ENCODE measurements around the gene ADNP.

Gene ADNP

DNA sequence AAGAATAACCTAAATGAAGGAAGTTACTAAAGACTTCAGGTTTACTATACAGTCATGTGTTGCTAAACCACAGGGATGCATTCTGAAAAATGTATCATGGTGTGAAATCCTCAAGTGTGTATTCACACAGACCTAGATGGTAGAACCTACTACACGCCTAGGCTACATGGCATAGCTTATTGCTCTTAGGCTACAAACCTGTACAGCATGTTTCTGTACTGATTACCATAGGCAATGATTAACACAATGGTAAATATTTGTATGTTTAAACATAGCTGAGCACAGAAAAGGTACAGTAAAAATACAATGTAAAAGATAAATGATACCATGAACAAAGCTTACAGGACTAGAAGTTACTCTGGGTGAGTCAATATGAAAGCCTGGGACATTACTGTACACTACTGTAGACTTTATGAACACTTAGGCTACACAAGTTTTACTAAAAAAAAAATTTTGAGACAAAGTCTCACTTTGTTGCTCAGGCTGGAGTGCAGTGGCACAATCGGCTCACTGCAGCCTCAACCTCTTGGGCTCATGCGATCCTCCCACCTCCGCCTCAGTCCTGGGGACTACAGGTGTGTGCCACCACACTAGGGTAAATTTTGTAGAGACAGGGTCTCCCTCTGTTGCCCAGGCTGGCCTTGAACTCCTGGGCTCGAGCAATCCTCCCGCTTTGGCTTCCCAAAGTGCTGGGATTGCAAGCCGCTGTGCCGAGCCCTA lies 36.0 kb downstream of the ADNP start:
- DNase-seq, result no peak
- Histone ChIP-seq H3K27ac (ENCODE audit: low read depth, low read length) (no peak overlapping the region), H3K9ac (ENCODE audit: low read length) (no peak overlapping the region), H3K56ac (ENCODE audit: low read length) (no peak overlapping the region), H2AK5ac (ENCODE audit: low read length) (no peak overlapping the region), H3K79me2 (ENCODE audit: control insufficient read depth, insufficient read depth, low read length) (peaks cover 19% of the 10 kb centered on the region), H2BK120ac (ENCODE audit: low read depth, low read length) (no peak overlapping the region), H4K5ac (ENCODE audit: low read length) (no peak overlapping the region), H2BK5ac (ENCODE audit: low read length) (no peak overlapping the region), H3K18ac (ENCODE audit: low read length) (no peak overlapping the region), H3K23ac (ENCODE audit: low read length) (no peak overlapping the region), H3K4ac (ENCODE audit: low read depth, low read length) (no peak overlapping the region), H3K79me1 (ENCODE audit: low read length) (peaks cover 30% of the 10 kb centered on the region), H2BK15ac (replicated peaks; ENCODE audit: low read depth) (no peak overlapping the region), H3K4me1 (ENCODE audit: control insufficient read depth, low read depth, low read length) (no peaks in the 10 kb centered on the region), H3K36me3 (ENCODE audit: control insufficient read depth, insufficient read depth, low read length) (peaks cover 28% of the 10 kb centered on the region), H3K4me3 (ENCODE audit: low read length) (no peak overlapping the region), H4K8ac (ENCODE audit: low read depth, low read length) (no peak overlapping the region), H3K27me3 (ENCODE audit: insufficient read depth, low read length, poor library complexity) (no peaks in the 10 kb centered on the region), H3K4me2 (ENCODE audit: low read length) (no peak overlapping the region)
- WGBS (ENCODE audit: extremely low coverage, insufficient coverage, low lambda C conversion rate), result no CpG with 5 or more reads among the region's 8 CpGs

DNA sequence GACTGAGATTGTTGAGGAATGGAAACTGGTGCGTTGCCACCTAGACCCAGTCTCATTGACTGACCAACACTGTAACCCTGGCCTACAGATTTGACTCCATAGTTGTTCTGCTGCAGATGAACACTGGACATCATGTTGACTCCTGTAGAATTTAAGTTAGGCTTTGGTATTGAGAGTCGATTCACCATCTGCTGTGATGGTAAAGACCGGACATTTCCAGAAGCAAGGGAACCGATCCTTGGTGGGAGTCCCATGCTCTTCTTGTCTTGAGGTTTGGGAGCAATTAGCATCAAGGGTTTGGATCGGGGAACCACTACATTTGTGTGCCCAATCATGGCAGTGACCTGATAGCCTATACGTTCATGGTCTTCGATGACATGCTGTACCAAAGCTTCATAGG lies 37.6 kb downstream of the ADNP start:
- H3K56ac ChIP-seq (ENCODE audit: low read length), result no peak overlapping the region
- H3K36me3 ChIP-seq (ENCODE audit: control insufficient read depth, insufficient read depth, low read length), result peaks cover 28% of the 10 kb centered on the region
- H3K79me1 ChIP-seq (ENCODE audit: low read length), result peaks cover 28% of the 10 kb centered on the region
- H3K27ac ChIP-seq (ENCODE audit: low read depth, low read length), result no peak overlapping the region
- H2BK15ac ChIP-seq (replicated peaks; ENCODE audit: low read depth), result no peak overlapping the region
- no peak overlapping the region for H4K5ac ChIP-seq (ENCODE audit: low read length)
- no peak overlapping the region for H3K23ac ChIP-seq (ENCODE audit: low read length)
- H2AK5ac ChIP-seq (ENCODE audit: low read length), result no peak overlapping the region
- H3K4me1 ChIP-seq (ENCODE audit: control insufficient read depth, low read depth, low read length), result no peaks in the 10 kb centered on the region
- H3K4me2 ChIP-seq (ENCODE audit: low read length), result no peak overlapping the region
- H3K4me3 ChIP-seq (ENCODE audit: low read length), result no peak overlapping the region
- no peak overlapping the region for H3K9ac ChIP-seq (ENCODE audit: low read length)
- WGBS (ENCODE audit: extremely low coverage, insufficient coverage, low lambda C conversion rate), result no CpG with 5 or more reads among the region's 7 CpGs
- H3K27me3 ChIP-seq (ENCODE audit: insufficient read depth, low read length, poor library complexity), result no peaks in the 10 kb centered on the region
- peaks cover 14% of the 10 kb centered on the region for H3K79me2 ChIP-seq (ENCODE audit: control insufficient read depth, insufficient read depth, low read length)
- no peak overlapping the region for H3K4ac ChIP-seq (ENCODE audit: low read depth, low read length)
- no peak overlapping the region for H2BK120ac ChIP-seq (ENCODE audit: low read depth, low read length)
- H2BK5ac ChIP-seq (ENCODE audit: low read length), result no peak overlapping the region
- no peak overlapping the region for H3K18ac ChIP-seq (ENCODE audit: low read length)
- DNase-seq, result no peak
- no peak overlapping the region for H4K8ac ChIP-seq (ENCODE audit: low read depth, low read length)

DNA sequence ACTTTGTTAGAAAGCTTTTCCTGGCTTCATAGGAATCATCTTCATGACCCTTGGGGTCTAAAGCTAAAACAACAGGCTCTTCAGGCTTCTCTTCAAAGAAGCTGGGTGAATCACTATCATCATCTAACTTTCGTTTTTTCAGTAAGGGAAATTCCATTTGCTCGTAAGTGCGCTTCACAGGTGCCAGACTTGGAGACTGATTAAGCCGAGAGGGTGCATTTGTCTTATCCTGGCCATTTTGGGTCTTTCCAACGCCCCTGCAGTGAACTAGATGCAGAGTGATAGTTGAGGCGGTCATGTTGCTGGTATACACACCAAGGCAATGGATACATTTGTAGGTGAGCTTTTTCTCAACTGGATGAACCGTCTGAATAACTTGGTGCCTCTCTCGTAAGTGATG lies 38.8 kb downstream of the ADNP start:
- H4K5ac ChIP-seq (ENCODE audit: low read length), result no peak overlapping the region
- H2BK5ac ChIP-seq (ENCODE audit: low read length), result no peak overlapping the region
- no peak overlapping the region for H4K8ac ChIP-seq (ENCODE audit: low read depth, low read length)
- H3K4me2 ChIP-seq (ENCODE audit: low read length), result no peak overlapping the region
- no peaks in the 10 kb centered on the region for H3K4me1 ChIP-seq (ENCODE audit: control insufficient read depth, low read depth, low read length)
- no peaks in the 10 kb centered on the region for H3K27me3 ChIP-seq (ENCODE audit: insufficient read depth, low read length, poor library complexity)
- H3K56ac ChIP-seq (ENCODE audit: low read length), result no peak overlapping the region
- no CpG with 5 or more reads among the region's 8 CpGs for WGBS (ENCODE audit: extremely low coverage, insufficient coverage, low lambda C conversion rate)
- no peak overlapping the region for H3K4me3 ChIP-seq (ENCODE audit: low read length)
- H3K36me3 ChIP-seq (ENCODE audit: control insufficient read depth, insufficient read depth, low read length), result peaks cover 26% of the 10 kb centered on the region
- H3K9ac ChIP-seq (ENCODE audit: low read length), result no peak overlapping the region
- no peak overlapping the region for H2BK120ac ChIP-seq (ENCODE audit: low read depth, low read length)
- H3K18ac ChIP-seq (ENCODE audit: low read length), result no peak overlapping the region
- H2AK5ac ChIP-seq (ENCODE audit: low read length), result no peak overlapping the region
- peaks cover 23% of the 10 kb centered on the region for H3K79me1 ChIP-seq (ENCODE audit: low read length)
- no peak overlapping the region for H2BK15ac ChIP-seq (replicated peaks; ENCODE audit: low read depth)
- H3K27ac ChIP-seq (ENCODE audit: low read depth, low read length), result no peak overlapping the region
- H3K4ac ChIP-seq (ENCODE audit: low read depth, low read length), result no peak overlapping the region
- no peak overlapping the region for H3K23ac ChIP-seq (ENCODE audit: low read length)
- peaks cover 6% of the 10 kb centered on the region for H3K79me2 ChIP-seq (ENCODE audit: control insufficient read depth, insufficient read depth, low read length)
- DNase-seq, result no peak

DNA sequence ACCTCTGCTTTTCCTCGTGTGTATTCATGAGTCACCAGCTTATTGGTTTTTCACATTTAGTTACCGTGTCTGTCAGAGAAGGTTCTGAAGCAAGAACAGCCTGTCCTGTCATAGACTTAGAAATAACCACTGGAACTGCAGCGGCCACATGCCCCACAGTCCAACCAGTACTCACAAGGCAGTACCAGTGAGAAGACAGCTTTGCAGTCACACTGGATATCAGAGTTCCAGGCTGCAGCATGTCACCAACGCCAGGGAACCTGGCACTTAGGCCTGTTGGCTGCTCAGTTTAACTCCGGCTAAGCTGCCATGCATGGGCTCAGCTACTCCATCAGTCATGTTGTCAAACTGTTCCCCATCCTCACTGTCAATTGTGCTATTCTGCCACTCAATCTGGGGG lies 40.1 kb downstream of the ADNP start:
- Histone ChIP-seq H3K4me3 (ENCODE audit: low read length) (no peak overlapping the region), H3K27ac (ENCODE audit: low read depth, low read length) (no peak overlapping the region)
- WGBS (ENCODE audit: extremely low coverage, insufficient coverage, low lambda C conversion rate), result no CpG with 5 or more reads among the region's 5 CpGs

DNA sequence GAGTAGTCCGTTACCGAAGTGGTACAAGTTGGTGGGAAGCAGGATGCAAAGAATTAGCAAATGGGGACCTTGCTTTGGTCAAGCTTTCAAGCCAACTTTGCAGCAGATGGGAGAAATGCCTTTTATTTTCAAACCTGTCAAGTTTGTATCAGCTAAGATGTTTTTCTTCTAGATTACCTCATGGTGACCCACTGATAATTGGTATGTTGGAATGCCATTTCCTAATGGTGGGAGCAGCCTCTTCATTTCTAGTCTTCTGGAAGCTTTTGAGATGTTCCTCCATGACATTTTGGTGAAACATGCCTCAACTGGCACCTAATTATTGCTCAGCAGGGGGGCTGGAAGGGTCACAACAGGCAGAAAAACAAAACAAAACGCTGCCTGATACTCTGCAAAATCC lies 43.7 kb downstream of the ADNP start:
- no peak overlapping the region for H3K27ac ChIP-seq (ENCODE audit: low read depth, low read length)
- H3K4ac ChIP-seq (ENCODE audit: low read depth, low read length), result no peak overlapping the region
- no peak overlapping the region for H3K18ac ChIP-seq (ENCODE audit: low read length)
- DNase-seq, result peak; percentile 37
- no peak overlapping the region for H2AK5ac ChIP-seq (ENCODE audit: low read length)
- H3K23ac ChIP-seq (ENCODE audit: low read length), result no peak overlapping the region
- no peaks in the 10 kb centered on the region for H3K27me3 ChIP-seq (ENCODE audit: insufficient read depth, low read length, poor library complexity)
- H2BK120ac ChIP-seq (ENCODE audit: low read depth, low read length), result no peak overlapping the region
- no peak overlapping the region for H2BK5ac ChIP-seq (ENCODE audit: low read length)
- peaks cover 14% of the 10 kb centered on the region for H3K79me1 ChIP-seq (ENCODE audit: low read length)
- WGBS (ENCODE audit: extremely low coverage, insufficient coverage, low lambda C conversion rate), result no CpG with 5 or more reads among the region's 3 CpGs
- no peak overlapping the region for H3K4me2 ChIP-seq (ENCODE audit: low read length)
- H3K79me2 ChIP-seq (ENCODE audit: control insufficient read depth, insufficient read depth, low read length), result peaks cover 6% of the 10 kb centered on the region
- H3K4me3 ChIP-seq (ENCODE audit: low read length), result no peak overlapping the region
- no peak overlapping the region for H4K8ac ChIP-seq (ENCODE audit: low read depth, low read length)
- peaks cover 12% of the 10 kb centered on the region for H3K36me3 ChIP-seq (ENCODE audit: control insufficient read depth, insufficient read depth, low read length)
- H3K56ac ChIP-seq (ENCODE audit: low read length), result no peak overlapping the region
- H4K5ac ChIP-seq (ENCODE audit: low read length), result no peak overlapping the region
- no peak overlapping the region for H2BK15ac ChIP-seq (replicated peaks; ENCODE audit: low read depth)
- H3K9ac ChIP-seq (ENCODE audit: low read length), result no peak overlapping the region
- H3K4me1 ChIP-seq (ENCODE audit: control insufficient read depth, low read depth, low read length), result no peaks in the 10 kb centered on the region

More for the DNA sequence above, 40.1 kb downstream of the ADNP start:
- peaks cover 26% of the 10 kb centered on the region for H3K36me3 ChIP-seq (ENCODE audit: control insufficient read depth, insufficient read depth, low read length)
- H3K79me1 ChIP-seq (ENCODE audit: low read length), result peaks cover 21% of the 10 kb centered on the region
- H2BK5ac ChIP-seq (ENCODE audit: low read length), result no peak overlapping the region
- no peak overlapping the region for H2BK15ac ChIP-seq (replicated peaks; ENCODE audit: low read depth)
- no peak for DNase-seq
- no peaks in the 10 kb centered on the region for H3K27me3 ChIP-seq (ENCODE audit: insufficient read depth, low read length, poor library complexity)
- no peaks in the 10 kb centered on the region for H3K4me1 ChIP-seq (ENCODE audit: control insufficient read depth, low read depth, low read length)
- no peak overlapping the region for H3K4me2 ChIP-seq (ENCODE audit: low read length)
- no peak overlapping the region for H3K18ac ChIP-seq (ENCODE audit: low read length)
- no peak overlapping the region for H3K56ac ChIP-seq (ENCODE audit: low read length)
- H3K23ac ChIP-seq (ENCODE audit: low read length), result no peak overlapping the region
- H4K8ac ChIP-seq (ENCODE audit: low read depth, low read length), result no peak overlapping the region
- H3K9ac ChIP-seq (ENCODE audit: low read length), result no peak overlapping the region
- H3K79me2 ChIP-seq (ENCODE audit: control insufficient read depth, insufficient read depth, low read length), result peaks cover 6% of the 10 kb centered on the region
- no peak overlapping the region for H4K5ac ChIP-seq (ENCODE audit: low read length)
- H3K4ac ChIP-seq (ENCODE audit: low read depth, low read length), result no peak overlapping the region
- H2AK5ac ChIP-seq (ENCODE audit: low read length), result no peak overlapping the region
- no peak overlapping the region for H2BK120ac ChIP-seq (ENCODE audit: low read depth, low read length)

All from mesendoderm (in vitro differentiated cells).